NCI-H2029 (cell line): ENCODE data around the gene SYTL1.

ENCODE experiments used
- DNase-seq: peaks from one replicate; lab custom pipeline; 2025; lab: John Stamatoyannopoulos, UW

SYTL1 gene

GRCh38 chr1:27341525-27342252, at the start of gene SYTL1:
Gene SYTL1, plus strand, starts transcription at chr1:27342022. Its CDS starts 3,313 bp downstream, at chr1:27345335.
- peak; percentile 51 for DNase-seq

DNA sequence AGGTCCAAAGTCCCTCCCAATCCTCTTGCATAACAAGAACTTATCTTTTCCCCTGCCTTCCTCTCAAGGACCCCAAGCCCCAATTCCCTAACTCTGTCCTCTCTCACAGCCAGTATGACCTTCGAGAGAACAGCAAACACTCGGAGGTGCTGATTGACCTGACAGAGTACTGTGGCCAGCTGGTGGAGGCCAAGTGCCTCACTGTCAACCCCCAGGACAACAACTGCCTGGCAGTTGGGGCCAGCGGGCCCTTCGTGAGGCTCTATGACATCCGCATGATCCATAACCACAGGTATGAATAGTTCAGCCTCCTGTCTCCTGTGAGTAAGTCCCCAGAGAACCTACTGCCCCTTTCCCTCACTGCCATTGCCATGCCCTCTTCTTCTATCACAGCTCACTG, 49.7 kb upstream of the SYTL1 start:
- no peak for DNase-seq

GRCh38 chr1:27293915-27294314, 47.9 kb upstream of the SYTL1 start:
- no peak for DNase-seq

DNA sequence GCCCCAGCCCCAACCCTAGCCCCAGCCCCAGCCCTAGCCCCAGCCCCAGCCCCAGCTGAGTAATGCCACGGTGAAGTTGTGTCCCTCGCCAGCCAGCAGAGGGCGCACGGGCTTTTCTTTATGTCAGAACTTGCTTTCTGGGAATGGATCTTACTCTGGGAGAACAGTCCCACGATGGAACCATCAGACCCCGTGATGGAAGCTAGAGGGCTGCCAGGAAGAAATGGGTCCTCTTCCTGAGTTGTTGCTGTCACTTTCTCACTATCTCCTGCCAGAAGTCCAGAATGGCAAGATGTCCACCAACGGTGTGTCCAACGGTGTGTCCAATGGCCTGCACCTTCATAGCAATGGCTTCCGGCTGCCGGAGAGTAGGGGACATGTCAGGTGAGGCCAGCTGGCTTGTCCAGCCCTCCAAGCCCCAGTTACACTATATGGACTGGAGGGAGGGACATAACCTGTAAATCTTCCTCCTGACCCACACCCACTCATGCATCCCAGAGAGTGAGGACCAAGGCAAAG, 45.0 kb upstream of the SYTL1 start:
- DNase-seq = peak; percentile 24

GRCh38 chr1:27297903-27298302, 43.9 kb upstream of the SYTL1 start:
- no peak for DNase-seq

- DNase-seq = no peak
These were observed 43.0 kb upstream of the SYTL1 start for GRCh38 chr1:27298632-27299384.

DNA sequence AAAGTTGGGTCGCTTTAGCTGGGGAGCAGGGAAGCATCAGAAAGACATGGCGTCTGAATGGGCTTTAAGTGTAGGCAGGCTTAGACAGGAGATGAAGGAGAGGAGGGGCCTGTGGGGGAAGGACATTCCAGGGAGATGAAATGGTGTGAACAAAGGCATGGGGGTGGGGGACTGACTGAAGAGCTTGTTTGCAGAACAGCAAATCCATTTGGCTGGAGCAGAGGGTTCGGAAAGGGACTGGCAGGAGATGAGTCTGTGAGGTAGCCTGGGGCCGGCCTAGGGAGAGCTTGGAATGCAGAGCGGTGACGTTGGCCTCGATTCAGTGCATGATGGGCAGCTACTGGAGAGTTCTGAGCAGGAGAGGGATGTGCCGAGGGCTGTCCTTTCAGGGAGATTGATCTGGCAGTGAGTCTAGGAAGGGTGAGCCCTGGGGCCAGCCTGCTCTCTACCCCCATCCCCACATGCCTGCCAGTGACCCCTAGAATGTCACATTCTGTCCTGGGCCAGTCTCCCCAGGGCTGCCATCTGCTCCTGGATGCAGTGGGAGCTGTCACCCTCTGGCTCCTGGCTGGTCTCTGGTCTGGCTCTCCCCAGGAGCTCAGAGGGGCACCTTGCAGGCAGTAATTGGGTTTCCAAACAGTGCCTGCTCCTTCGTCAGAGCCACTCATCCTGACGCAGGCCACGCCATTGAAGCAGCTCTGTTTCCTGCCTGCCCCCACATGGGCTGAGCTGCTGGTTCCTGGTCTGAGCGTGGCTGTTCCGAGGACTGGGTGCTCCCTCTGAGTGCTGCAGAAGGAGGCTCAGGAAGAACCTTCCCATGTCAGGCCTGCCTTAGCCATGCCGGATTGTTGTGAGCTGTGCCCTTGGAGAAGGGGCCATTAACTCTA, 42.2 kb upstream of the SYTL1 start:
- no peak for DNase-seq

DNA sequence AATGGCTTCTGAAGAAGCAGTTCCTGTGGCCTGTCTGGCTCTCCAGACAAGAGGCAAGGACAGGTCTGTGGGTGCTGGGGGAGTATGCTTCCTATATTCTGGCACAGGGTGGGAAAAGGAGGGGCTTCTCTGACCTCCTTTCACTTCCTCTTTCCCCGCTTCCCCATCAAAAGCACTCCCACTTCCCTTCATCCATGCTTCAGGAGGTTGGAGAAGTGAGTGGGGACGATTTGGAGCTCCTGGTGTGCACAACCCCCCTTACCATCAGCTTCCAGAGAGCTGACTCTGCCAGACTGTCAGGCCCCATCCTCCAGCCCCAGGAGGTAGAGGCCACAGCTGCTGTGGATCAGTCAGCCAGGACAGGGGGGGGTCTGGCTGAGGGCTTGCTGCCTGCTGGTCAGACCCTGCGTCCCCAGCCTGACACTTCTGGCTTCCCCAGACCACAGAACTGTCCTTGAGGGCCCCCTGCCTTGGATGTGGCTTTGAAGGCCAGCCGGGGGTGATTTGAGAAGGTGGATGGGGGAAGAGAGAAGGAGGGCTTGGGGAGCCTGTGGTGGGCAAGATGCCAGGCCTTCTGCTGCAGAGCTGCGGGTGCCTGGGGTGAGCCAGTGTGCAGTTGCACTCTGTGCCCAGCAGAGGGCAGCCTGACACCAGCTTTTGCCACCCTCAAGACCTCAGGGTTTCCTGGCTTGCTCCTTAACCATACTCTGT, 41.3 kb upstream of the SYTL1 start:
- peak; percentile 74 for DNase-seq

GRCh38 chr1:27301052-27301422, 40.8 kb upstream of the SYTL1 start:
- DNase-seq = no peak

DNA sequence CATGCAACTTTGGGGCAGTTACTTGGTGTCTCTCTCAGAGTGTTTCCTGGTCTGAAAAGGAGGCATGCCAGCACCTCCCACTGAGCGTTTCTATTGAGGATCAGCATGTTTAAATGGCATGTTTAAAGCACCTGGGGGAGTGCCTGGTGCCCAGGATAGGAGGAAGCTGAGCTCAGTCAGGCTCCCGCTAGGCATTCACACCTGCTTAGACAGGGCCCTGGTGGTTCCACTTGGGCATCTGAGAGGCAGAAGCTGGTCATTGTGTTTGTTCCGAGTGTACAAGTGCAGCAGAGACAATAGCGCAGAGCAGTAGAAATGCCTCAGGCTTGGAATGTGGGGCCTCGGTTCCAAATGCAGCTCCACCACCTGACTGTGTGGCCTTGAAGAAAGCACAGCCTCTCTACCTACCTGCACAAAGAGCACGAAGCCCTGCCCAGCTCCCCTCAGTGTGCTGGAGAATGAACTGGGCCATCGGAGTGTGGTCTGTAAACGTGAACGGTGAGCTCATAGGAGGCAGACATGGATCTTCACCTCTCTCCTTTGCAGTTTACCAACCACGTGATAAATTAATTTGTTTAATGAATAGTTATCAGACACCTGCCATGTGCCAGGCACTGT, 40.1 kb upstream of the SYTL1 start:
- peak; percentile 74 for DNase-seq

DNA sequence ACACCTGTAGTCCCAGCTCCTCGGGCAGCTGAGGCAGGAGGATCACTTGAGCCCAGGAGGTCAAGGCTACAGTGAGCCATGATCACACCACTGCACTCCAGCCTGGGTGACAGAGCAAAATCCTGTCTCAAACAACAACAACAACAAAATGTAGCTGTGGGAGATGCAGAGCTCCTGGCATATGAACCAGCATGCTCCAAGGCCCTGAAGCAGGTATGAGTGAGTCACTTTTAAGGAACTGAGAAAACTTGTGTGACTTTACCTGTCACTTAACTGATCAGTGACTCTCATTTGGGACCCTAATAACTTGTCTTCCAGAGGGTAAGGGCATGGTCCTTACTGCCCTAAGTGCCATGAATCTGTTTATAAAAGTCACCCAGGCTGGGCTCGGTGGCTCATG, 39.2 kb upstream of the SYTL1 start:
- no peak for DNase-seq

DNA sequence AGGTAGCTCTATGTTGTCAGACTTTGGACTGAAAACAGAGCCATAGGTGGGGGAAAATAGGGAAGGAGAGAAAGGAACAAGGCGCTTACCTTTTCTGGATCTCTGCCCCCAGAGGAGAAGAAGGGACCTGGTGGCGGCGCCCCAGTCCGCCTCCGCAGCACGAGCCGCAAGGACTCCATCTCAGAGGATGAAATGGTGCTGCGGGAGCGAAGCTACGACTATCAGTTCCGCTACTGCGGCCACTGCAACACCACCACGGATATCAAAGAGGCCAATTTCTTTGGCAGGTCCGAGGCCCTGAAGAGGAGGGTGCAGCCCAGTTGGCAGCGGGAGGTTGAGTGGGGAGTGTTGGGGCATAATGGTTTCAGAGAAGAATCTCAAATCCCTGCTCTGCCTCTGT, 38.3 kb upstream of the SYTL1 start:
- no peak for DNase-seq

DNA sequence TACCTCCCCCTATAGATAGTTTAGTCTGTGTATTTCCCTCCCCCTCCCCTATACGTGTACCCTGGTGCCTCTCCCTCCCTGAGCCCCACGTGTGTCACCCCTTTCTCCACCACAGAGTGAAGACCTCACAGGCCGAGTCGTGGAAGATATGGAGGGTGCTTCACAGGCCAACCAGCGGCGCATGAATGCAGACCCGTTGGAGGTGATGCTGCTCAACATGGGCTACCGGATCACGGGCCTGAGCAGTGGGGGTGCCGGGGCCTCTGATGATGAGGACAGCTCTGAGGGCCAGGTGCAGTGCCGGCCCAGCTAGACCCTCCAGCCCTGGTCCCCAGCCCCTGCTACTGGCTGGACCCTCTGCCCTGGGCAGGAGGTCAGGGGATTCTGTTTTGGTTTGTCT, 35.8 kb upstream of the SYTL1 start:
- no peak for DNase-seq

- DNase-seq = peak; percentile 47
These were observed 34.7 kb upstream of the SYTL1 start for GRCh38 chr1:27306892-27307761.

GRCh38 chr1:27307874-27308598, 33.8 kb upstream of the SYTL1 start:
- DNase-seq = no peak

DNA sequence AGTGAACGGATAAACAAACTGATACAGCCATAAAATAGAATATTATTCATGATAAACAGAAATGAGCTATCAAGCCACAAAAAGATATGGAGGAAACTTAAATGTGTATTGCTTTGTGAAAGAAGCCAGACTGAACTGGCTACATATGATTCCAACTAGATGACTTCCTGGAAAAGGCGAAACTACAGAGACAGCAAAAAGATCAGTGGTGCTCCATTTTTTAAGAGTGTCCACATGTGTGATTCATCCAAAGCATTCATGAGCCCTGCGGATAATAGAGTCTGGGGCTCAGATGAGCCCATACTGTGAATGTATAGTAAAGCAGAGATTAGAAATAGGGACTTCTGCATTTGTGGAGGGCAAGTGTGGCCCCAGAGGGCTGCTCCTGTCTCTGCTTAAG, 27.7 kb upstream of the SYTL1 start:
- DNase-seq = no peak

DNA sequence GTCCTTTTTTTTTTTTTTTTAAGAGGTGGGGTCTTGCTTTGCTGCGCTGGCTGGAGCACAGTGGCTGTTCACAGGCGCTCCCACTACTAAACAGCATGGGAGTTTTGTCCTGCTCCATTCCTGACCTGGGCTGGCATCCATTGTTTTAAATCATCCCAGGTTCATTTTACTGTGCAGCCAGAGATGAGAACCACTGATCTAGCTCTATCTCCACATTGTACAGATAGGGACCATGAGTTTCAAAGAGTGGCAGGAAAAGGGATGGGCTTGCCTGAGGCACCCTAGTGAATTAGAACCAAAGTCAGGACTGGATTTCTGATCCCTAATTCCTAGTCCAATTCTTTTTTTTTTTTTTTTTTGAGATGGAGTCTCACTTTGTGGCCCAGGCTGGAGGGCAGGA, 27.1 kb upstream of the SYTL1 start:
- DNase-seq = no peak

GRCh38 chr1:27316860-27317259, 25.0 kb upstream of the SYTL1 start:
- DNase-seq = no peak

GRCh38 chr1:27318136-27318535, 23.7 kb upstream of the SYTL1 start:
- DNase-seq = no peak

DNA sequence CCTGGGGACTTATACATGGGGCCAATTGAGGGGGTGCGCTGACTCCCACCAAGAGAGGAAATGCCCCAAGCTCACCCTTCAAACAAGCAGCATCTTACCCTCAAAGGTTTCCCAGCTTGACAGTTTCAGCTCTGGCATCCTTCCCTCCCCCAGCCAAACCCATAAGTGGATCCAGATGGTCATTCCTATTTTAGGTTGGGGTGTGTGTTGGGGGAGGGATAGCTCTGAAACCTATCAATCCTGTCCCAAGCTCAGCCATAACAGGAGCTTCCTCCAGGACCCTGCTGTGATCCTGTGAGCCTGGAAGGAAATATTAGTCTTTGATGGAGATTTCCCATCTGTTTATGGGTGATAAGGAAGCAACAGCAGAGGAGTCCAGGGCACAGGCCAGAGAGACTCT, 23.2 kb upstream of the SYTL1 start:
- DNase-seq = no peak
